OCI-M2 (cell line): ENCODE results near the gene MROH2A.

Source experiments
- DNase-seq: peaks from one replicate; lab custom pipeline; 2025; ENCODE audit not compliant: unreplicated experiment; lab: John Stamatoyannopoulos, UW

Gene MROH2A

GRCh38 chr2:233837694-233838229 lies 59.6 kb downstream of the MROH2A start:
- no peak for DNase-seq

- no peak for DNase-seq
Measured at GRCh38 chr2:233838251-233838650, 60.1 kb downstream of the MROH2A start.

- DNase-seq = no peak
Measured at GRCh38 chr2:233838726-233839446, 60.8 kb downstream of the MROH2A start.

- DNase-seq = no peak
Measured at GRCh38 chr2:233839447-233839820, 61.3 kb downstream of the MROH2A start.

- no peak for DNase-seq
Measured at GRCh38 chr2:233840520-233840919, 62.4 kb downstream of the MROH2A start.

GRCh38 chr2:233841183-233841582 lies 63.1 kb downstream of the MROH2A start:
- no peak for DNase-seq

- DNase-seq = no peak
Measured at GRCh38 chr2:233844064-233844807, 66.1 kb downstream of the MROH2A start.

GRCh38 chr2:233844836-233845235 lies 66.7 kb downstream of the MROH2A start:
- no peak for DNase-seq

GRCh38 chr2:233845301-233846060 lies 67.4 kb downstream of the MROH2A start:
- DNase-seq = no peak

GRCh38 chr2:233846387-233847247 lies 68.5 kb downstream of the MROH2A start:
- no peak for DNase-seq

GRCh38 chr2:233847248-233847898 lies 69.2 kb downstream of the MROH2A start:
- no peak for DNase-seq

- no peak for DNase-seq
Measured at GRCh38 chr2:233848276-233848675, 70.1 kb downstream of the MROH2A start.

GRCh38 chr2:233849607-233850271 lies 71.6 kb downstream of the MROH2A start:
- no peak for DNase-seq

- DNase-seq = no peak
Measured at GRCh38 chr2:233850745-233851144, 72.6 kb downstream of the MROH2A start.

GRCh38 chr2:233851169-233851568 lies 73.0 kb downstream of the MROH2A start:
- DNase-seq = no peak

- DNase-seq = no peak
Measured at GRCh38 chr2:233852056-233852455, 73.9 kb downstream of the MROH2A start.

- no peak for DNase-seq
Measured at GRCh38 chr2:233853353-233853752, 75.2 kb downstream of the MROH2A start.

- no peak for DNase-seq
Measured at GRCh38 chr2:233853883-233854240, 75.7 kb downstream of the MROH2A start.

- peak; percentile 58 for DNase-seq
Measured at GRCh38 chr2:233854241-233854981, 76.3 kb downstream of the MROH2A start, which contains the start of gene HJURP. HJURP (minus strand) TSS chr2:233854535; CDS start chr2:233854500, 35 bp downstream.
